Esophagus muscularis mucosa (tissue), 4 donors: Measurements from ENCODE around the gene COLEC12. TPM values are rescaled to one million over a fixed set of nuclear protein-coding genes. Genes with fewer than 3 reads are reported as not detected.

Experiments used
- DNase-seq: peaks from one replicate; pipeline ENCODE4 v3.0.0-alpha.2; 2017; ENCODE audit errors: extremely low spot score
- H3K27ac ChIP-seq, 4 donors: fragments of 200-600 bp; sonication (generic); replicated peaks in 1 of 4; 1 replicate in 3 of 4; 2 replicates in 1 of 4; pipeline ENCODE4 v1.5.1; 2016 to 2019; ENCODE audit warnings: mild to moderate bottlenecking in 1 of 4
- H3K27me3 ChIP-seq, 4 donors: fragments of 200-600 bp; sonication (generic); one replicate each; pipeline versions ENCODE4 v1.5.1 to v1.6.0; 2016 to 2019
- H3K36me3 ChIP-seq, 4 donors: fragments of 200-600 bp; sonication (generic); one replicate each; pipeline ENCODE4 v1.5.1; 2016 to 2019
- H3K4me1 ChIP-seq, 4 donors: fragments of 200-600 bp; sonication (generic); one replicate each; pipeline ENCODE4 v1.5.1; 2016 to 2019
- H3K4me3 ChIP-seq, 4 donors: fragments of 200-600 bp; sonication (generic); 1 replicate in 2 of 4; 2 replicates in 2 of 4; pipeline ENCODE4 v1.5.1; 2016 to 2019; ENCODE audit warnings: mild to moderate bottlenecking in 4 of 4, moderate library complexity in 1 of 4
- H3K9me3 ChIP-seq, 4 donors: fragments of 200-600 bp; sonication (generic); 1 replicate in 3 of 4; 2 replicates in 1 of 4; pipeline ENCODE4 v1.5.1; 2016 to 2019
- CTCF ChIP-seq, 3 experiments: fragments of 200-600 bp in 2 of 3; fragments of 450-650 bp in 1 of 3; sonication (generic) in 2 of 3; IDR thresholded peaks; one replicate each; pipeline ENCODE4 v1.5.1; 2017 to 2019; ENCODE audit warnings: antibody characterized with exemption in 3 of 3, mild to moderate bottlenecking in 2 of 3, moderate library complexity in 1 of 3
- EP300 ChIP-seq: sonication (generic); formaldehyde crosslinking; IDR thresholded peaks from one replicate; pipeline ENCODE4 v1.6.1; 2017; ENCODE audit warnings: antibody characterized with exemption
- POLR2A ChIP-seq: fragments of 450-650 bp; IDR thresholded peaks from one replicate; pipeline ENCODE4 v1.6.1; 2017; ENCODE audit warnings: antibody characterized with exemption, moderate library complexity, mild to moderate bottlenecking, low read depth
- POLR2AphosphoS5 ChIP-seq, 2 donors: sonication (generic); formaldehyde crosslinking; IDR thresholded peaks; one replicate each; pipeline ENCODE4 v1.6.1; 2017; ENCODE audit warnings: antibody characterized with exemption in 2 of 2
- WGBS: methylation state at CpG from one replicate; pipeline ENCODE4 v1.1.5; 2018; 5-methylcytosine and 5-hydroxymethylcytosine counted together
- intact Hi-C: fragments of 100-400 bp; cut with DNase I; formaldehyde crosslinking; loops from one replicate; pipeline ENCODE4 v1.15.1; 2023
- total RNA-seq, 4 donors: library from RNA; depleted of rRNA; stranded (reverse); fragments of >200 nt; gene quantifications; one replicate each; pipeline versions ENCODE4 v1.1.0 to v1.2.1, GENCODE V29; 2016

COLEC12 gene
- total RNA-seq, 4 donors from 2014 or later, result 17.9 to 36.4 (median 23.5) TPM

GRCh38 chr18:396251-396555 is 104.3 kb downstream of the COLEC12 start:
- no peak for DNase-seq
- Histone ChIP-seq H3K9me3 (no peaks in the 10 kb centered on the region), H3K27me3 (no peaks in the 10 kb centered on the region), H3K4me1 (peaks cover 24 to 78% (median 69%) of the 10 kb centered on the region in 4 donors), H3K36me3 (no peaks in the 10 kb centered on the region), H3K4me3 (no peak overlapping the region), H3K27ac (peak overlapping the region; percentile 67 to 82 (median 79))
- TF ChIP-seq EP300, result no peak
- no peak for TF ChIP-seq CTCF (IDR thresholded peaks at IDR 0.05)
- no peak for TF ChIP-seq POLR2AphosphoS5 (IDR thresholded peaks at IDR 0.05)
- TF ChIP-seq POLR2A, result no peak
- WGBS, result 56% methylated on average over 1 of the region's 1 CpG
- intact Hi-C loops, result no loop called here

- Histone ChIP-seq H3K9me3 (no peaks in the 10 kb centered on the region), H3K27me3 (no peaks in the 10 kb centered on the region), H3K4me3 (no peak overlapping the region), H3K4me1 (peaks cover 24 to 72% (median 64%) of the 10 kb centered on the region in 4 donors), H3K36me3 (no peaks in the 10 kb centered on the region), H3K27ac (peak overlapping the region; percentile 67 to 82 (median 79))
- no peak for DNase-seq
- intact Hi-C loops, result no loop called here
- TF ChIP-seq POLR2A, result no peak
- TF ChIP-seq CTCF (IDR thresholded peaks at IDR 0.05), result no peak
- TF ChIP-seq POLR2AphosphoS5 (IDR thresholded peaks at IDR 0.05), result no peak
- WGBS, result 20% methylated on average over 13 of the region's 13 CpGs
These were observed 104.8 kb downstream of the COLEC12 start for GRCh38 chr18:395456-396250.

- 27% methylated on average over 1 of the region's 1 CpG for WGBS
- no peak overlapping the region for H3K4me3 ChIP-seq
- H3K27ac ChIP-seq, result peak overlapping the region; percentile 67 to 82 (median 79)
- peak; percentile 66 to 70 for TF ChIP-seq POLR2AphosphoS5 (IDR thresholded peaks at IDR 0.05)
- TF ChIP-seq CTCF (IDR thresholded peaks at IDR 0.05), result no peak
- no peak for TF ChIP-seq EP300
- H3K4me1 ChIP-seq, result peaks cover 24 to 68% (median 62%) of the 10 kb centered on the region in 4 donors
- intact Hi-C loops, result no loop called here
- no peaks in the 10 kb centered on the region for H3K9me3 ChIP-seq
- DNase-seq, result no peak
- H3K36me3 ChIP-seq, result no peaks in the 10 kb centered on the region
- no peaks in the 10 kb centered on the region for H3K27me3 ChIP-seq
These were observed 105.5 kb downstream of the COLEC12 start for GRCh38 chr18:394987-395362.

GRCh38 chr18:394262-394986 is 106.1 kb downstream of the COLEC12 start:
- 57% methylated on average over 6 of the region's 6 CpGs for WGBS
- no peak for DNase-seq
- peak overlapping the region; percentile 67 to 82 (median 79) for H3K27ac ChIP-seq

More at GRCh38 chr18:394262-394986, 106.1 kb downstream of the COLEC12 start:
- TF ChIP-seq CTCF (IDR thresholded peaks at IDR 0.05), result no peak
- no peak for TF ChIP-seq POLR2AphosphoS5 (IDR thresholded peaks at IDR 0.05)
- TF ChIP-seq POLR2A, result no peak
- TF ChIP-seq EP300, result no peak
- Histone ChIP-seq H3K4me3 (no peak overlapping the region), H3K27me3 (no peaks in the 10 kb centered on the region), H3K9me3 (no peaks in the 10 kb centered on the region), H3K36me3 (no peaks in the 10 kb centered on the region), H3K4me1 (peaks cover 24 to 63% (median 61%) of the 10 kb centered on the region in 4 donors)
- intact Hi-C loops, result no loop called here
